GM12872 (cell line): ENCODE results near the gene RDX.

Experiments used
- TF ChIP-seq, protein P1 (sequence below): IDR thresholded peaks from 3 replicates; pipeline ENCODE4 v1.5.1; 2011; ENCODE audit warnings: low read depth, mild to moderate bottlenecking, low read length, moderate library complexity; ENCODE audit not compliant: insufficient read depth

RDX gene

DNA sequence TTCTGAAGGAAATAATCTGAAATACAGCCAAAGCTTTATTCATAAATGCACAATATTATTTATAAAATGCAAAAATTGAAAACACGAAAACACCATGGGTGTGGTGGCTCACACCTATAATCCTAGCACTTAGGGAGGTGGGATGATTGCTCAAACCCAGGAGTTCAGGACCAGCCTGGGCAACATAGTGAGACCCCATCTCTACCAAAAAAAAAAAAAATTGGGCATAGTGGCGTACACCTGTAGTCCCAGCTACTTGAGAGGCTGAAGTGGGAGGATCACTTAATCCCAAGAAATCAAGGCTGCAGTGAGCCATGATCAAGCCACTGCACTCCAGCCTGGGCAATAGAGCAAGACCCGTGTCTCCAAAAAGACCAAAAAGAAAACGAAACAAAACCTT lies 5.2 kb upstream of the RDX start:
- TF ChIP-seq, protein P1, sequence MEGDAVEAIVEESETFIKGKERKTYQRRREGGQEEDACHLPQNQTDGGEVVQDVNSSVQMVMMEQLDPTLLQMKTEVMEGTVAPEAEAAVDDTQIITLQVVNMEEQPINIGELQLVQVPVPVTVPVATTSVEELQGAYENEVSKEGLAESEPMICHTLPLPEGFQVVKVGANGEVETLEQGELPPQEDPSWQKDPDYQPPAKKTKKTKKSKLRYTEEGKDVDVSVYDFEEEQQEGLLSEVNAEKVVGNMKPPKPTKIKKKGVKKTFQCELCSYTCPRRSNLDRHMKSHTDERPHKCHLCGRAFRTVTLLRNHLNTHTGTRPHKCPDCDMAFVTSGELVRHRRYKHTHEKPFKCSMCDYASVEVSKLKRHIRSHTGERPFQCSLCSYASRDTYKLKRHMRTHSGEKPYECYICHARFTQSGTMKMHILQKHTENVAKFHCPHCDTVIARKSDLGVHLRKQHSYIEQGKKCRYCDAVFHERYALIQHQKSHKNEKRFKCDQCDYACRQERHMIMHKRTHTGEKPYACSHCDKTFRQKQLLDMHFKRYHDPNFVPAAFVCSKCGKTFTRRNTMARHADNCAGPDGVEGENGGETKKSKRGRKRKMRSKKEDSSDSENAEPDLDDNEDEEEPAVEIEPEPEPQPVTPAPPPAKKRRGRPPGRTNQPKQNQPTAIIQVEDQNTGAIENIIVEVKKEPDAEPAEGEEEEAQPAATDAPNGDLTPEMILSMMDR, result no peak

DNA sequence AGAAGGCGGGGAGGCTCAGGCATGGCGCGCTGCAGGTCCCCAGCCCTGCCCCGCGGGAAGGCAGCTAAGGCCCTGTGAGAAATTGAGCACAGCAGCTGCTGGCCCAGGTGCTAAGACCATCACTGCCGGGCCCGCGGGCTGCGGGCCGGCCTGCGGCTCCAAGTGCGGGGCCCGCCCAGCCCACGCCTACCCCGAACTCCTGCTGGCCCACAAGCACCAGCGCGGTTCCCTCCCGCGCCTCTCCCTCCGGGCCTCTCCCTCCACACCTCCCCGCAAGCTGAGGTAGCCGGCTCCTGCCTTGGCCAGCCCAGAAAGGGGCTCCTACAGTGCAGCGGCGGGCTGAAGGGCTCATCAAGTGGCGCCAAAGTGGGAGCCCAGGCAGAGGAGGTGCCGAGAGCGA lies 4.6 kb upstream of the RDX start:
- TF ChIP-seq, protein P1, result no peak

- TF ChIP-seq, protein P1, result no peak
Observed at GRCh38 chr11:110299006-110299785, 2.8 kb upstream of the RDX start.

DNA sequence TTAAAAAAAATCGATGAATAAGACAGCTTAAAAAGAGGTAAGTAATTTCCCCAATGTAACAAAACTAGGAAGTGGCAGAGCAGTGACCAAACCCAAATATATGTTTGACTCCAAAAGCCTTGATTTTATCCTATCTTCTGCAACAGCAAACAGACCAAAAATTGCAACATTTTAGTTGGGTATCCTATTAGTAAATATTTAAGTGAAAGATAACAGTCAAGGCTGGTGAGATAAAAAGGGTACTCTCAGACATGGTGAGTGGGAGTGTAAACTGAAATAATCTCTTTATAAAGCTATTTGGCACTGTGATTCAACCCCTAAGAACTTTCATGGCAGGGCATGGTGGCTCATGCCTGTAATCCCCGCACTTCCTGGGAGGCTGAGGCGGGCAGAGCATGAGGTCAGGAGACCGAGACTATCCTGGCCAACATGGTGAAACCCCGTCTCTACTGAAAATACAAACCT lies 1.9 kb upstream of the RDX start:
- TF ChIP-seq, protein P1, result no peak

- TF ChIP-seq, protein P1, result no peak
Observed at GRCh38 chr11:110297726-110298300, 1.4 kb upstream of the RDX start.

GRCh38 chr11:110297076-110297725 lies 787 bp upstream of the RDX start:
- TF ChIP-seq, protein P1, result no peak

DNA sequence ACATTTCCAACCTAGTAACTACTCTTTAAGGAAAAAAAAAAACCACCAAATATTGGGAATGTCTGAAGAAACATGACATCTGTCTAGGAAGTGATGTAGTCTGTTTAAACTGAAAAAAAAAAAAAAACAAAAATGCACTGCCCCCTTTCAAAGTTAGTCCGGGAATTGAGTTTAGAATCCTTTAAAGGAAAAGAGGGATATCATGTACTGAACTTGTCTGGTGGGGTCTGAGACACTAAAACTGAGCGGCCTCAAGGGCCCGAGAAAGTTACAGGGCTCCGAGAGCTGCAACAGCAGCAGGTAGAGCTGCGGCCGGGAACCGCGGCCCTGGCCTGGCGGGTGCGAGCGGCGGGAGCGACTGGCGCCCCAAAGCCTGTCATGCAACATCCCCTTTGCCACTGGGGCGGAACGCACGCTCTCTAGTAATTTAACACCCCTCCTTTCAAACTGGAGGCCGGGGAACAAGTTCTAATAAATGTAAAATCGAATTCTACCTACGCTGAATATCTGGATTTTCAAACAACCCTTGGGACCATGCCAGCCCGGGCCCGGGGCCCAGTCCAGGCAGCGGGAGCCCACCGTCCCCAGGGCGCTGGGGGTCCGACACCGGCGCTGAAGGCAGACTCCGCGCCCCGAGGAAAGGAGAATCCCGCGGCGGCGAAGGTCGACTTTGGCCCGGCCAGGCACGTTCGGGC lies 736 bp downstream of the RDX start:
- TF ChIP-seq, protein P1, result no peak
